HG03175 (cell line): ENCODE results near the gene PET100.

ENCODE experiments used
- ATAC-seq: cut with Tn5 transposase; IDR thresholded peaks from one replicate; pipeline ENCODE4 v1.9.1; 2021; ENCODE audit warnings: mild to moderate bottlenecking, moderate library complexity; ENCODE audit not compliant: unreplicated experiment

The PET100 gene

DNA sequence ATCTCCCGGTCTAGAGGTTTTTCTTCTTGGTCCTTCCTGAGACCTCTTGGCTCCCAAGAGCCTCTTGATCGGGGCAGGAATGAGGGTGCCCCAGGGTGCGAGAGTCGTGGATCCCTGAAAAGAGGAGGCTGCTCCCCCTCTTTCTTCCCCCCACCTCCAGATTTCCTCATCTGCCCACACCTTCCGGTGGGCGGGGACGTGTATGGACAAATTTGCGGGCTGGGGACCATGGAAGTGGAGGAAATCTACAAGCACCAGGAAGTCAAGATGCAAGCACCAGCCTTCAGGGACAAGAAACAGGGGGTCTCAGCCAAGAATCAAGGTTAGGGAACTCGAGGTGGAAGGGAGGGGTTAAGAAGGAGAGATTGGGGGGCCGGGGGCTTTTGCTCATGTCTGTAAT lies 47.3 kb downstream of the PET100 start, which contains the start of gene MCEMP1:
Gene MCEMP1 (plus strand): TSS at position 237 of the 400 bp plus-strand sequence. CDS start 31 bp downstream, at position 268.
- ATAC-seq = no peak

DNA sequence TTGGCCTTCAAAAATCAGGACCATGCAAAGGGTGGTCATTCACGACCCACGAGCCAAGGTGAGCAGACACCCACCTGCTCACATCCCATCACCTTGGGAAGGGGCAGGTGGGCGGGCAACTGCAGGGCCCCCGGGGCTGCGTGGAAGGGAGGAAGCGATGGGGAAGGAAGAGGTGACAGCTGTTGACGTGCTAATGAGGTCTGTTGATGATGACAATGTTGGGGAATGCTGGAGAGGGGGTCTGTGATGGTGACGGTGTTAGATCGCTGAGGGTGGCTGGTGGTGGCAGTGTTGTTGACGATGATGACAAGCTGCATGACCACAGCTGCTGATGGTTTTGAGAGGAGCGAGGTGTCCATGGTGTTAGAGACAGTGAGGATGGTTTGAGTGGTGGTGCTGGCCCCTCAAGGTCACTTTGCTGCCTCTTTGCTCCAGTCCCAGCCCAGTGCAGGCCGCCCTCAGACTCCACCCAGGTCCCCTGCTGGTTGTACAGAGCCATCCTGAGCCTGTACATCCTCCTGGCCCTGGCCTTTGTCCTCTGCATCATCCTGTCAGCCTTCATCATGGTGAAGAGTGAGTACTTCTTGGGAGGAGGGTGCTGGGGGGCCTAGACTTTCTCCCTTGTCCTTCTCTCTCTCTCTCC lies 48.2 kb downstream of the PET100 start:
- no peak for ATAC-seq

GRCh38 chr19:7678971-7679751 lies 49.6 kb downstream of the PET100 start:
- ATAC-seq = no peak

- no peak for ATAC-seq
Observed at GRCh38 chr19:7679771-7680605, 50.4 kb downstream of the PET100 start.

DNA sequence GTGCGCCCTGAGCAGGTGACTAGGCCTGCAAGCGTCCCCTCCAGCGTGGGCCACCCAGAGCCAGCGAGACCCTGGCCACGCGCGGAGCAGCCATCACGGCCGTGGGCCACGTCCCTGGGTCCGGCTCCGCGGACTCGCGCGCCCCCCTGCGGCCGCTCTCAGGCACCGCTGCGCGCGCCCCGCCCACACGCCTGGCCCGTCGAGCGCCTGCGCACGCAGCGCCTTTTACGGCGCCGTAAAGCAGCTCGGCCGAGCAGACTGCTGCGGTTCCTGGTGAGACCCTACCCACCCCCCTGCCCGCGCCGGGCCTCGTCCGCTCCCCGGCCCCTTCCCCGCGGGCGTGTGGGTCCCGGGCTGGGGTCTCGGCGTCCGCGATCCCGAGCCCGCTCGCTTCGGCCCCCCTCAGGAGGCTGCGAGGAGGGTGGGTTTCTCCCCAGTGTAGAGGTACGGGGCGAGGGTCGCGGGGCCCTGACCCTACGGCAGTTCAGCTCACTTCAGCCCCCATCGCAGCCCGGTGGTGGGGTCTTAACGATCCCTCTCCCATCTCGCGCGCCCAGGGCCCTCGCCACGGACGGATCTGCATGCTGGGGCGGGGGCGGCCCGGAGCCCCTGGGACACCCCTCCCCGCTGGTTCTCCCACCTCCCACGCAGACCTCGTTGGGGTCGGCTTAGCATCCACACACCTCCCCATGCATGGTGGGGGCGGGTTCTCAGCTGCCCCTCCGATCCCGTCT lies 51.2 kb downstream of the PET100 start, which contains the start of gene TRAPPC5:
Gene TRAPPC5 (plus strand): TSS at position 228 of the 734 bp plus-strand sequence. CDS start 1,421 bp downstream, outside the sequence.
- peak; percentile 62 for ATAC-seq
